ENCODE results near the gene LHFPL2.

- TF ChIP-seq RAD21 (IDR thresholded peaks at IDR 0.05; ENCODE audit: low read length): no peak
- TF ChIP-seq CTCF (conservative IDR thresholded peaks at IDR 0.05; ENCODE audit: low read depth, low read length): no peak
- no peak for TF ChIP-seq POLR2A (IDR thresholded peaks at IDR 0.05; ENCODE audit: low read depth, low read length)
- TF ChIP-seq ELK1 (IDR thresholded peaks at IDR 0.05; ENCODE audit: borderline replicate concordance, low read depth, low read length): no peak
- TF ChIP-seq FOS (IDR thresholded peaks at IDR 0.05; ENCODE audit: low read depth, low read length): no peak
- TF ChIP-seq CEBPB (IDR thresholded peaks at IDR 0.05; ENCODE audit: low read depth, low read length): no peak
Measured at GRCh38 chr5:78665534-78665933, 17.0 kb upstream of the LHFPL2 start.

All from IMR-90 (cell line).